ENCODE results near the gene CHRNB1.

GRCh38 chr17:7407485-7408251, 37.2 kb upstream of the CHRNB1 start, which contains the start of gene NLGN2:
- no peak for TF ChIP-seq ZNF292 (tag by site-specific recombination; IDR thresholded peaks at IDR 0.05; ENCODE audit: borderline replicate concordance, low read depth)
- no peak for TF ChIP-seq CTCF (tag by site-specific recombination; IDR thresholded peaks at IDR 0.05)
- TF ChIP-seq, protein P1, sequence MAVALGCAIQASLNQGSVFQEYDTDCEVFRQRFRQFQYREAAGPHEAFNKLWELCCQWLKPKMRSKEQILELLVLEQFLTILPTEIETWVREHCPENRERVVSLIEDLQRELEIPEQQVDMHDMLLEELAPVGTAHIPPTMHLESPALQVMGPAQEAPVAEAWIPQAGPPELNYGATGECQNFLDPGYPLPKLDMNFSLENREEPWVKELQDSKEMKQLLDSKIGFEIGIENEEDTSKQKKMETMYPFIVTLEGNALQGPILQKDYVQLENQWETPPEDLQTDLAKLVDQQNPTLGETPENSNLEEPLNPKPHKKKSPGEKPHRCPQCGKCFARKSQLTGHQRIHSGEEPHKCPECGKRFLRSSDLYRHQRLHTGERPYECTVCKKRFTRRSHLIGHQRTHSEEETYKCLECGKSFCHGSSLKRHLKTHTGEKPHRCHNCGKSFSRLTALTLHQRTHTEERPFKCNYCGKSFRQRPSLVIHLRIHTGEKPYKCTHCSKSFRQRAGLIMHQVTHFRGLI (tag by site-specific recombination; IDR thresholded peaks at IDR 0.05): no peak
- TF ChIP-seq PRDM2 (tag by site-specific recombination; IDR thresholded peaks at IDR 0.05; ENCODE audit: borderline replicate concordance): no peak
